A549 treated with AZD2906 at 1 μM for 4 hours (cell line): ENCODE data around the gene FRMD1. TPM values are rescaled to one million over a fixed set of nuclear protein-coding genes. Genes with fewer than 3 reads are reported as not detected.

Experiments
- total RNA-seq: library from RNA; stranded (reverse); fragments of 200-300 nt; extraction: Qiagen RNA extraction; gene quantifications from 5 replicates; pipeline ENCODE4 v1.2.3, GENCODE V29; 2022

The FRMD1 gene
- 0.03 to 0.11 TPM (median 0.05 TPM) in 5 replicates for total RNA-seq

GRCh38 chr6:168078943-168079405 is at the start of gene FRMD1:
Gene FRMD1 (minus strand): TSS chr6:168079212. CDS start chr6:168079094, 118 bp downstream.

Other genes starting within 250 kb of the FRMD1 start
- 0.03 to 0.07 TPM in 2 of 5 replicates, not detected in the others for gene KIF25, start 81.5 kb downstream of the FRMD1 start, total RNA-seq
- 0.02 to 0.12 TPM (median 0.07 TPM) in 5 replicates for gene DACT2, start 240.6 kb upstream of the FRMD1 start, total RNA-seq